Right atrium auricular region (tissue), 2 donors: ENCODE measurements around the gene MYO9A. TPM values are rescaled to one million over a fixed set of nuclear protein-coding genes. Genes with fewer than 3 reads are reported as not detected.
"Not testable (repeated sequence)": the region's sequence is repeated elsewhere in the genome, so short reads cannot be mapped to it uniquely, and the experiment has no call there.

Experiments used
- DNase-seq: peaks from one replicate; pipeline ENCODE4 v3.0.0-alpha.2; 2019; ENCODE audit warnings: low spot score
- H3K27ac ChIP-seq, 2 donors: fragments of 200-600 bp; sonication (generic); 1 replicate in 1 of 2; 2 replicates in 1 of 2; pipeline ENCODE4 v1.5.1; 2016 to 2019
- H3K27me3 ChIP-seq, 2 donors: fragments of 200-600 bp; sonication (generic); one replicate each; pipeline versions ENCODE4 v1.5.1 to v1.6.0; 2017 to 2019
- H3K36me3 ChIP-seq: fragments of 200-600 bp; sonication (generic); one replicate; pipeline ENCODE4 v1.5.1; 2016
- H3K4me1 ChIP-seq, 2 donors: fragments of 200-600 bp; sonication (generic); one replicate each; pipeline versions ENCODE4 v1.5.1 to v1.6.0; 2017 to 2019
- H3K4me3 ChIP-seq, 2 donors: fragments of 200-600 bp; sonication (generic); 1 replicate in 1 of 2; 2 replicates in 1 of 2; pipeline ENCODE4 v1.5.1; 2017 to 2019; ENCODE audit warnings: mild to moderate bottlenecking in 1 of 2, moderate library complexity in 1 of 2
- H3K9me3 ChIP-seq, 2 donors: fragments of 200-600 bp; sonication (generic); one replicate each; pipeline ENCODE4 v1.5.1; 2019
- CTCF ChIP-seq, 2 donors: fragments of 200-600 bp; sonication (generic); IDR thresholded peaks; one replicate each; pipeline ENCODE4 v1.5.1; 2019; ENCODE audit warnings: antibody characterized with exemption in 2 of 2
- total RNA-seq, 2 donors: library from RNA; depleted of rRNA; stranded (reverse); fragments of >200 nt; gene quantifications; one replicate each; pipeline ENCODE4 v1.1.0, GENCODE V29; 2016

MYO9A gene
- total RNA-seq, 2 donors from 2014 or later, result 23.4 to 24.1 TPM

DNA sequence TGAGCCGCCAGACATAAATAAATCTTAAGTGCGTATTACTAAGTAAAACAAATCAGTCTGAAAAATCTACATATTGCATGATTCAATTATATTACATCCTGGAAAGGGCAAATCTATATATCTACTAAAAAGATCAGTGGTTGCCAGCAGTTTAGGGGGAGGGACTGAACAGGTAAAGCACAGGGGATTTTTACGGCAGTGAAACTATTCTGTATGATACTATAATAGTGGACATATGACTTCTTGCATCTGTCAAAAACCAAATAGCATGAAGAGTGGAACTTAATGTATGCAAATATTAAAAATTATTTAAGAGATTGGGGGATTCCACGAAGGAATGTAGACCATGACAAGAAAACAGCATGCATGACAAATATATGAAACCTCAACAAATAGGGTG is 111.6 kb downstream of the MYO9A start:
- DNase-seq, result no peak
- Histone ChIP-seq H3K36me3 (peaks cover 16% of the 10 kb centered on the region), H3K4me3 (no peak overlapping the region), H3K27me3 (no peaks in the 10 kb centered on the region), H3K4me1 (no peaks in the 10 kb centered on the region), H3K9me3 (no peaks in the 10 kb centered on the region), H3K27ac (no peak overlapping the region)
- no peak for TF ChIP-seq CTCF (IDR thresholded peaks at IDR 0.05)

DNA sequence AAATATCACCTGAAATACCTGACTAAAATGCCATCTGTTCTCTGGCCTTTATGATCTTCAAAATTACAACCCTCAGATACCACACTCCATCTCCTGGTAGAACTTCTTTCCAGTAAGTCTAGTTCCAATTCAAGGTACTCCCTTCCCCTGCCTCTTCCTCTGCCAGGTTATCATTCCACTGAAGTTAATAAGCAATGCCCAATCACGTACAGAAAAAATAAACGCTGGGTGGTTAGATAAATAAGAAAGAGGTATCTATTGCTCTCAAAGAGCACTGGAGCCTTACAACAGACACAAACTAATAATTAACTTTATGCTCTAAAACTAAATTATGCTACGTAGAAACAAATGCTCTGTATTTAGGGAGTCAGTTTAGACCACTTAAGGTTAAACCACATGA is 112.5 kb downstream of the MYO9A start:
- Histone ChIP-seq H3K4me1 (no peaks in the 10 kb centered on the region), H3K9me3 (no peaks in the 10 kb centered on the region), H3K4me3 (no peak overlapping the region), H3K27ac (no peak overlapping the region), H3K27me3 (no peaks in the 10 kb centered on the region), H3K36me3 (peaks cover 16% of the 10 kb centered on the region)
- no peak for TF ChIP-seq CTCF (IDR thresholded peaks at IDR 0.05)
- no peak for DNase-seq

GRCh38 chr15:71999807-72000206 is 118.1 kb downstream of the MYO9A start:
- no peak for TF ChIP-seq CTCF (IDR thresholded peaks at IDR 0.05)
- H3K36me3 ChIP-seq, result peaks cover 13% of the 10 kb centered on the region
- H3K27ac ChIP-seq, result no peak overlapping the region
- no peaks in the 10 kb centered on the region for H3K4me1 ChIP-seq
- no peaks in the 10 kb centered on the region for H3K27me3 ChIP-seq
- H3K9me3 ChIP-seq, result no peaks in the 10 kb centered on the region
- no peak for DNase-seq
- H3K4me3 ChIP-seq, result no peak overlapping the region

GRCh38 chr15:71998717-71999116 is 119.2 kb downstream of the MYO9A start:
- H3K4me3 ChIP-seq, H3K27me3 ChIP-seq, DNase-seq, H3K27ac ChIP-seq, H3K9me3 ChIP-seq, H3K4me1 ChIP-seq: not testable (repeated sequence)
- peaks cover 13% of the 10 kb centered on the region for H3K36me3 ChIP-seq

DNA sequence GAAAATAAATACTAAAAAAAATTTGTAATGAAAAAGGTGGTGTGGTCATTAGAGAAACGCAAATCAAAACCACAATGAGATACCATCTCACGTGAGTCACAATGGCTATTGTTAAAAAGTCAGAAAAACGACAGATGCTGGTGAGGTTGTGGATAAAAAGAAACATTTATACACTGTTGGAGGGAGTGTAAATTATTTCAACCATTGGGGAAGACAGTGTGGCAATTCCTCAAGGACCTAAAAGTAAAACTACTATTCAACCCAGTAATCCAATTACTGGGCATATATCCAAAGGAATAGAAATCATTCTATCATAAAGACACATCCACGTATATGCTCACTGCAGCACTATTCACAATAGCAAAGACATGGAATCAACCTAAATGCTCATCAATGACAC is 120.3 kb downstream of the MYO9A start:
- no peaks in the 10 kb centered on the region for H3K27me3 ChIP-seq
- DNase-seq, result no peak
- H3K4me1 ChIP-seq, result no peaks in the 10 kb centered on the region
- no peak for TF ChIP-seq CTCF (IDR thresholded peaks at IDR 0.05)
- H3K27ac ChIP-seq, result no peak overlapping the region
- H3K36me3 ChIP-seq, result peaks cover 13% of the 10 kb centered on the region
- H3K4me3 ChIP-seq, result no peak overlapping the region
- H3K9me3 ChIP-seq, result no peaks in the 10 kb centered on the region

GRCh38 chr15:71975816-71976150 is 142.2 kb downstream of the MYO9A start:
- no peak for TF ChIP-seq CTCF (IDR thresholded peaks at IDR 0.05)
- no peaks in the 10 kb centered on the region for H3K4me1 ChIP-seq
- H3K36me3 ChIP-seq, result peaks cover 14% of the 10 kb centered on the region
- DNase-seq, result no peak
- no peaks in the 10 kb centered on the region for H3K9me3 ChIP-seq
- no peak overlapping the region for H3K4me3 ChIP-seq
- no peaks in the 10 kb centered on the region for H3K27me3 ChIP-seq
- no peak overlapping the region for H3K27ac ChIP-seq
